GM19324 (cell line): Measurements from ENCODE around the gene RARA.

ENCODE experiments used
- ATAC-seq: cut with Tn5 transposase; IDR thresholded peaks from one replicate; pipeline ENCODE4 v1.9.1; 2021; ENCODE audit warnings: mild to moderate bottlenecking, moderate library complexity; ENCODE audit not compliant: unreplicated experiment, low FRiP score

RARA gene

DNA sequence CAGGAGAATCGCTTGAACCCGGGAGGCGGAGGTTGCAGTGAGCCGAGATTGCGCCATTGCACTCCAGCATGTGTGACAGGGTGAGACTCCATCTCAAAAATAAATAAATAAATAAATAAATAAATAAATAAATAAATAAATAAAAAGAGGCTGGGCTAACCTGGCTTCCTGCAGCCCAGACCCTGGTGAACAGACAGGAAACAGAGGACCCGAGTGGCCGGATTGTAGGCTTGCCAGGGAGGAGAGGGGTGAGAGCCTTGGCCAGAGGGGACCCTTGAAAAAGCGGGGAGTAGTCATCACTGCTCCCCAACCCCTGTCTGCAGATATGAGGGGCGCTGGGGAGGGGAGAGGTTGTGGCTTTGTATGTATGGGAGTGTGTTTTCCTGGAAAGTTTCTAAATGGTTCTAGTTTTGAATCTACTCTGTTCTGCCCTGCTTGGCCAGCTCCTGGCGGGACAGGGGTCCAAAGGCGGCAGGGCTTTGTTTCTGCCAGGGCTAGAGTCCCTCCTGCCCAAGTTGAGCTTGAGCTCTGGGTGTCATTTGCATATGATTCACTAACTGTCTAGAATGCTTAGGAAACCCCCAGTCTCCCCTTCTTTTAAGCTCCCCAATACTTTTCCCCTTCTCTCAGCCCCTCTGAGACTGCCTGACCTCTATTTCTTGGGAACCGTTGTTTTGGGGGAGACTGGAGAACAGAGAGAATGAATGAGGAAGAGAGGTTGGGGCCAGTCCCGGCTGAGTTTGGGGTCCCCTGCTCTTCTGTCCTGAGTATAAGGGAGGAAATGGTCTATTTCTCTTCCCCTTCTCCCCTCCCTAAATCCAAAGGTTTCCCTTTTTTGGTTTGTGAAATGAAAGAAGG lies 16.4 kb downstream of the RARA start:
- ATAC-seq = no peak

DNA sequence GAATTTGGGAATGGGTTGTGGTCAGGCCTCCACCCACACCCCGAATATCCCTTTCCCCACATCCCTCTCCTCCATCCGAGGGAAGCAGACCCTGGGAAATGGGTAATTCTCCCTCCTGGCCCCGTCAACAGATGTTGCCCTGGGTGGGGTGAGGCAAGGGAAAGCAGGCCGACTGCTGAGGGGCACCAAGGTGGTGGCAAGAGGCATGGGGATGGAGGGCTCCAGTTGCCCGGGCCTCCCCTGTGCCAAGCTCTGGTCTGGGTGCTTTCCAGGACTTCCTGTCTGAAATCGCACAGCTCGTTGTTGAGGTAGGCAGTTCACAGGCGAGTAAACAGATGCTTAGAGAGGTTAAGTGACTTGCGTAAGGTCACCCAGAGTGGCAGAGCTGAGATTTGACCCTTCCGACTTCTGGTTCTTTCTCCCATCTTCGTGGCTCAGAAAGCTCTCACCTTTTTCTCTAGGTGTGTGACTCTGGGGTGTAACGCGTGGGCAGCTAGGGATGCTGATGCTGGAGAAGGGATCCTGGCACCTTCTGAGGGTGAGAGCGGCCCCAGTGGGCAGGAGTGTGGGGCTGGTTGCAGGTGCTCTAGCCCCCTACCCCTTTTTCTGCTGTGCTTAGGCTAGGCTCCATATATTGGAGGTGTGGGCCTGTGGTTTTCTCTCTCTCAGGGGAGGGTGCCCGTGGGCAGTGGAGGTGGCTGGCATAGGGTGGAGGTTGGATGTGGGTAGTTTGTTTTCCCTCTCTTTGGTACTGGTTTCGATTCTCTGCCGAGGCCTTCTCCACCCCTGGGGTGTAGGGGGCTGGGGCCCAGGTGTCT lies 17.2 kb downstream of the RARA start:
- ATAC-seq = no peak

DNA sequence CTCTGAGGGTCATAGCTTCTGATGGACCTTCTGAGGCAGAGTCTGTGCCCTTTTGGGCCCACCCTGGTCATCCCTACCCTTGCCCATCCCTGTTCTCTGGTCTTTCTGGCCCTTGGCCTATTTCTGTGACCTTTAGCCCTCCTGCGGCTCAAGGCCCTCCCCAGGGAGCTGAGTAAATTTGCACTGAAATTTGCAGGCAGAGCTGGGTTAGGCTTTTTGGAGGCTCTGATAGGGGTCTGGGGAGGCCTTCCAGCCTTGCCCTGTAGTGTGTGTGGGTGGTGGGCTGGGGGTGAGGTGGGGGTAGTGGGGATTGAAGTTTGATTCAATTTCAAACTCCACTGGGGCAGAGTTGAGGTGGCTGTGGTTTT lies 17.8 kb downstream of the RARA start:
- no peak for ATAC-seq

DNA sequence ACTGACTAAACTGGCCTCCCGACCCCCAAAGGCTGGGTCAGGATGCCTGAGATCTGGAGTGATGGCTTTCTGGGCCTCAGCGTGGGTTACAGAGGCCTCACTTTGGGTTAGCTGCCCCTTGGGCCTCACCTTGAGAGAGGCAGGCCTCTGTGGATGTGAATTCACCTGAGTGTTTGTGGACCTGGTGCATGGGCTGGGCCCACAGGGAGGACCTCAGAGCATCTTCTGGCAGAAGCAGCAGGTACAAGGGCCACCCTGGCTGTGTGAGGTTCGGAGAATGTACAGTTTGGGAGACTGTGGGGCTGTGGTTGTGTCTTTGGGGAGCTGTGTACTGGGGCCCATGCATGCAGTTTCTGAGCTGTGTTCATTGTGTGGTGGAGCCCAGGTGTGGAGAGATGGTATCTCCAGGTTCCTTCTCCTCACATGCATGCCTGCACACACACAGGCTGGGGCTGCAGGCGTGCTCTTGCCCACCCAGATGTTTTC lies 18.3 kb downstream of the RARA start:
- ATAC-seq = no peak

DNA sequence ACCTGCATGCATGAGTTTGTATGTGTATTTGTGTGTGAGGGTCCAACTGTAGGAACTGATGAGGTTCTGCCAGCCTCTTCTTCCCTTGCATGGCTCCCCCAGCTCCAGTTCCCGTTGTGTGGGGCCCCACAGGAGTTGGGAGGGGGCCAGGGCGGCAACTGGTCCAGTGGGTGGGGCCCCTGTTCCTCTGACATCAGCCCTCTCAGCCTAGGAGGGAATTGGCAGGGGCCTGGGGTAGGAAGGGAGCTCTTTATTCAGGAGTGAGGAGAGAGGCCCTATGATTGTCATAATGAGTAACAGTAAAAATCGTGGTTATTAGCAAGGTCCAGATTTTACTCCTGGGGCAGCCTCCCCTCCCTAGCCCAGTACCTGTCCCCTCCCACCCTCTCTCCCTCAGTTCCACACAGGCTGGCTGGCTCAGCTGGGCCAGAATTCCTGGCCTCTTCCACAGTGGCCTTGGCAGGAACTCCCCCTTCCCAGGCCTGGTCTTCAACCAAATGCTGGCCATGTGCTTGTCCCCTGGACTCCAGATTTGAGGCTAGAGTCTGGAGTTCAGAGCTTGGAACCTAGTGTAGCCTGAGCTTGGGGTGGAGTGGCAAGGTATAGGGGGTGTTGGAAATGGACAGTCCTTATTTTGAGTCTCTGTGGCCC lies 18.9 kb downstream of the RARA start:
- ATAC-seq = no peak

DNA sequence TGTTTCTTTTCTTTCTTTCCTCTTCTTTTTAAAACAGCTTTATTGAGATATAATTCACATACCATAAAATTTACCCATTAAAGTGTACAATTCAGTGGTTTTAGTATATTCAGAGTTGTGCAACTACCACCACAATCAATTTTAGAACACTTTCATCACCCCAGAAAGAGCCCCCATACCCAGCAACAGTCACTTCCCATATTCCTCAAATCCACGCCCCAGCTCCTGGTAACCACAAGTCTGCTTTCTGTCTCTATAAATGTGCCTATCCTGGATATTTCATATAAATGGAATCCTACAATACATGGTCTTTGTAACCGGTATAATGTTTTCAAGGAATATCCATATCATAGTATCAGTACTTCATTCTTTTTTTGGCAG lies 19.4 kb downstream of the RARA start:
- ATAC-seq = no peak

DNA sequence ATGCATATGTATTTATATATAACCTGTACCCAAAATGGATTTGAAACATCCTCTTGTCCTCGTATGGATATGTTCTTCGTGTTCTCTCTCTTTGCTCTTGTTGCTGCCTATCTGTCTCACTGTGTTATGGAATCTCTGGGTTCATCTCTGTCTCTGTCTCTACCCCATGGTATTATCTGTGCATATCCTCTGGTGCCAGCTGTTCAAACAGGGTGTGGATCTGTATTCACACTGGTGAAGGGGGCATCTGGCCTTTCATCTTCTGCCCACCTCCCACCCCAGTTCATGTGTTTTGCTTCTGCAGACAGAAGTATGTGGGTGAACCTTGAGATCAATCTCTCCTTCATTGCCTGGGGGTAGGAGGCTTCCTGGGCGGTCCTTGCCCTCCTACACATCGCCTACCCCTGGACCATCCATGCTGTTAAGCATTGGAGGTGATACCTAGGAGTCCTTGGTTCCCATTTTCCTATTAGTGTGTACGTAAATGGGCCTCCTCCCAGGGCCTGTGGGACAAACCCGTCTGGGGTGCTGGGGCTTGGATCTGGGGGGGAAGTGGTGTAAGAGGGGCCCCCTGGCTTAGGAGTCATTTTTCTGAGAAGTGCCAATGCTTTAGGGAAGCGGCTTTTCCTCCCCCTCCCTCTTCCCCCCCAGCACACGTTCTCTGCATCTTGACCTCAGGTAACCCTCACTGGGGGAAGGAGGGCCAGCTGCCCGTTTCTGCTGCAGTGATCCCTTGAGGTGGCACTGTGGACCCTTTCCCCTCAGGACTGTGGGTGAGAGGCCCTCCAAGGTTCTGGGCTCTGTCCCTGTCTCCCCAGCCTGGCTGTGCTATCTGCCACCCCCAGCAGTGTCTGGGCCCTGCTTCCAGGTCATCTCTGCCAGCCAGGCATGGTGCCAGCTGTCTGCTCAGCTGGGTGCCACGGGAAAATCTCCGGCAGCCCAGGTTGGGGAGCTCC lies 21.1 kb downstream of the RARA start:
- ATAC-seq = no peak

DNA sequence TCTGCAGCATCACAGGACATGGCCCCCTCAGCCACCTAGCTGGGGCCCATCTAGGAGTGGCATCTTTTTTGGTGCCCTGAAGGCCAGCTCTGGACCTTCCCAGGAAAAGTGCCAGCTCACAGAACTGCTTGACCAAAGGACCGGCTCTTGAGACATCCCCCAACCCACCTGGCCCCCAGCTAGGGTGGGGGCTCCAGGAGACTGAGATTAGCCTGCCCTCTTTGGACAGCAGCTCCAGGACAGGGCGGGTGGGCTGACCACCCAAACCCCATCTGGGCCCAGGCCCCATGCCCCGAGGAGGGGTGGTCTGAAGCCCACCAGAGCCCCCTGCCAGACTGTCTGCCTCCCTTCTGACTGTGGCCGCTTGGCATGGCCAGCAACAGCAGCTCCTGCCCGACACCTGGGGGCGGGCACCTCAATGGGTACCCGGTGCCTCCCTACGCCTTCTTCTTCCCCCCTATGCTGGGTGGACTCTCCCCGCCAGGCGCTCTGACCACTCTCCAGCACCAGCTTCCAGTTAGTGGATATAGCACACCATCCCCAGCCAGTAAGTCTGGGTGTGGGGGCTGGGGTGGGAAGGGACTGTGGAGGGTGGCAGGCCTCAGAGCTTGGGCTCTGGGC lies 22.0 kb downstream of the RARA start:
- no peak for ATAC-seq

DNA sequence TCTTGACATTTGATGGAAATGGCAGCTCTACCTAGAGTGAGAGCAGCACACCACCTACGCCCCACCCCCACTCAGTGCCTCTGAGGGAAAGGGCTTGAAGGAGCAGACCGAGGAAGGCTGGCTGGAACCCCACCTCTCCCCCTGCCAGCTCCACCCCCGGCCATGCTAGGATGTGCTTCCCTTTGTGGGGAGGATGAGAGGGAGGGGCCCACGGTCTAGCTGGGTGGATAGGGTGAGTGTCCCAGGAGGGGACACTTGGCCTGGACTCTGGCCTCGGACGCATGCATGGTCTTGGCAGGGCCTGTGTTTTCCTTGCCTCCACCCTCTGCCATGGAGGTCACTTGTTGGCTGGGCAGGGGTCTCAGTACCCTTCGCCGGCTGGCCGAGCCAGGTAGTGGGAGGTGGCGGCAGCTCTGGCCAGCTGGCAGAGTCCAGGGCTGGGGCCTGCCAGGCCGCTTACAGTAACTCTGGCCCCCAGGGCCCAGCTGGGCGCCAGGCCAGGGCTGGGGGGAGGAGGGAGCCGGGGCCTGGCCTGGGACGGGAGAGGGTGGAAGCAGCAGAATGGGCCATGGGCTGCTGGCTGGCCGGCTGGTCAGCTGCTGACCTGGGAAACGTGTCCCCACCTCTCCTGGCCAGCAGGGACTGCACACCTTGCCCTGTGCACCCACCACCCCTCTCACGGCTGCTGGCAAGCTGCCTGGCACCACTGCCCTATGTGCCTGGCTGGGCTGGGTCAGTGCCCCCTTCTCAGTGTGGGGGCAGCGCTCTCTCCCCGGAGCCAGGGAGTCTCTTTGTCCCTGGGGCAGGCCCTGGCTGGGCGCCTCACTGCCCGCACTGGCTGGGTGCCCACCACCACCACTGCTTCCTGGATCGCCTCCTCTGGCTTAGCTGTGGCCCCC lies 23.0 kb downstream of the RARA start:
- no peak for ATAC-seq

DNA sequence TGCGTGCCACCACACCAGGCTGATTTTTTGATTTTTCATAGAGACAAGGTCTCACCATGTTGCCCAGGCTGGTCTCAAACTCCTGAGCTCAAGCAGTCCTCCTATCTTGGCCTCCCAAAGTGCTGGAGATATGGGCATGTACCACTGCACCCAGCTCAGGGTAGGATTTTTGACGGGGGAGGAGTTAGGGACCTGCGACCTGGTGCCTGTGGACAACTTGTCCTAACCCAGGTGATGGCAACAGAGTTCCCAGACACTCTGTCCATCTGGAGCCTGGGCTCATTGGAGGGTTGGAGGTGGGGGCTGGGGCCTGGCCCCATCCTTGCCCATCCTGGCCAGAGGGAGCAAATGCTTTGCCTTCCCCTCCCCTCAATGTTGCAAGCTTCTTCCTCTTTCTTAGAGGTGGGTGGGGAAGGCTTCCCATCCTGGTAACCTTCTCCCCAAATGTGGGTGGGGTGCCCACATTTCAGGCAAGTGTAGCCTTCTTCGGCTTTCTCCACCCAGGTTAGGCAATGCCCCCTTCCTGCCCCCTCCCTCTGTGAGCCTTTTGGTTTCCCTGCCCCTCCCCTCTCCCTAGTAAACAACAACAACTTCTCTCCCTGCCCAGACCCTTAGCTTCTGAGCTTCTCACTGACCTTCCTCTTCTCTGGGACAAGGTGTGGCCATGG lies 24.9 kb downstream of the RARA start:
- no peak for ATAC-seq

DNA sequence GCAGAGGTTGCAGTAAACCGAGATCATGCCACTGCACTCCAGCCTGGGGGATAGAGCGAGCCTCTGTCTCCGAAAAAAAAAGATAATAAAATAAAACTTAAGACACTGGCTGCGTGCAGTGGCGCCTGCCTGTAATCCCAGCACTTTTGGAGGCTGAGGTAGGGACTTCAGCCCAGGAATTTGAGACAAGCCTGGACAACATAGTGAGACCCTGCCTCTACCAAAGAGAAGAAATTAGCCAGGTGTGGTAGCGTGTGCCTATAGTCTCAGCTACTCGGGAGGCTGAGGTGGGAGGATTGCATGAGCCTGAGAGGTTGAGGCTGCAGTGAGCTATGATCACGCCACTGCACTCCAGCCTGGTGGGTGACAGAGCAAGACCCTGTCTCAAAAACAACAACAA lies 26.6 kb downstream of the RARA start:
- ATAC-seq = no peak

DNA sequence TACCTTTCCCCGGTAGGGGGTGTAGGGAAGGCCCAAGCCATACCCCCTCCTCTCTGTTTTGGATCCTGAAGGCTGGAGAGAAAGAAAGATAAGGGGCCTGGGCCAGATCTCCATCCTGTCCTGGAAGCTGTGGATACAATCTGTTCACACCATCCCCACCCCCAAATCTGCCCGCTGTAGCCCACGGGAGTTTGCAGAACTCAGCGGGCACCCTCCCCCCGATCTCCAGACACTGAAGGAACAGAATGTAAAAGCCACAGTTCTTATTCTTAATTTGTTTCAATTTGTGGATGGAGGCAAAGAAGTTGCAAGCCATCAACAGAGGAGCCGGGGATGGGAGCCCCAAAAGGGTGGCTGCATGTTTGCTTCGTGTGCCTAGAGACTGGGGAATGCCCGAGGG lies 28.4 kb downstream of the RARA start:
- ATAC-seq = no peak

DNA sequence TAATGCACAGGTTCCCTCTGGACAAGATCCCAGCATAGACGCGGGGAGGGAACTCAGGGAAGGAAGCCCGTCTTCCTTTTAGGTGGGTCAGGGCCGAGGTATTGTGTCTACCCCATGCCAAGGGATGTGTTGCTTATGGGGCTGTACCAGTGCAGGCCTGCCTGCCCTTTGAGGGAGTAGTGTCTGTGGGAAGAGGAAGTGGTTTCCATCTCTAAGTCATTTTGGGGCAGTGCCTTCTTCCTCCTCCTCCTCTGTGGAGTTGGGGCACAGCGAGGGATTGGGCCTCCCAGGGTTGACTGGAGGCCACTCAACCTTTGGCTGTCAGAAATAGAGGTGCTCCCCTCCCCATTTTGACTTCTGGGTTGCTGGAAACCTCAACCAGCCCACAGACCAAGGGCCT lies 29.1 kb downstream of the RARA start:
- no peak for ATAC-seq

DNA sequence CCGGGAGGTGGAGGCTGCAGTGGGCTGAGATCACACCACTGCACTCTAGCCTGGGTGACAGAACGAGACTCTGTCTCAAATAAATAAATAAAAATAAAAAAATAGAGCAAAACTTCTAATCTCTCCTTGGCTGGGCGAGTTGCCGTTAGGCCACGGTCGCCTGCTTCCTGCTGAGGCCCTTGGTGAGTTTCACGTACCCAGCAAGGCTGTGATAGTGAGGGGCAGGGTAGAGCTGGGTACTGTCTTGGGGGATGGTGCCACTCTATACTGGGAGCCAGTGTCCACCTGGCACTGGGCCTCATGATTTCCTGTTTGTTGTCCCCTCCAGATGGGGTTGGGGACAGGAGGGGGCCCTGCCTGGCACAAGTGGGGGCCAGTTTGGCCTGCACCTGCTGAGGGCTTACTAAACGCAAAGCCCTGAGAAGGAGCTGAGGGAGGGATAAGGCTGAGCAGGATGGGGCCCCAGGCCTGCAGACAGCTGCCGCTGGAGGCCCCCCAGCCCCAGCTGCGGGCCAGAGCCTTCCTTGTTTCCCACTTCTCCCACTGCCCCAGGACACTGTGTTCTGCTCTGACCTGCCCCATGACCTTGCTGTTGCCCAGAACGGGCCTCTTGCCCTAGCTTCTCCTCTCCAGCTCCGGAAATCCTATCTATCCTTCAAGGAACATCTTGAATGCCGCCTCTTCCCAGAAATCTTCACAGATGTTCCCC lies 30.1 kb downstream of the RARA start:
- no peak for ATAC-seq

DNA sequence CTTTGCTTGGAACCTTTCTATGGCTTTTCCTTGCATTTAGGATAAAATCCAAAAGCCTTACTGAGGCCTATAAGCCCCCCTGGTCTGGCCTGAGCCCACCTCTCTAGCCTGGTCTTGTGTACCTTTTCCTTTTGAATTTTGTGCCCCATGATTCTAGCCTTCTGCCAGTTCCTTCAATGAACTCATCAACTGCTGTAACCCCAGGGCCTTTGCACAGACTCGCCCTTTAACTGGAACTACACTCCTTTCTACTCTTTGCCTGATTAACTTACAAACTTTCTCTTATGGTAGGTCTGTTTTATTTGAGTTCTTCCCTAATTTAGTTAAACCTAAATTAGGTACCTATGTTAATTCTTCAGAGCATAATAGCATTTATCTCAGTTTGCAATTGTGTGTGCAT lies 31.3 kb downstream of the RARA start:
- no peak for ATAC-seq

DNA sequence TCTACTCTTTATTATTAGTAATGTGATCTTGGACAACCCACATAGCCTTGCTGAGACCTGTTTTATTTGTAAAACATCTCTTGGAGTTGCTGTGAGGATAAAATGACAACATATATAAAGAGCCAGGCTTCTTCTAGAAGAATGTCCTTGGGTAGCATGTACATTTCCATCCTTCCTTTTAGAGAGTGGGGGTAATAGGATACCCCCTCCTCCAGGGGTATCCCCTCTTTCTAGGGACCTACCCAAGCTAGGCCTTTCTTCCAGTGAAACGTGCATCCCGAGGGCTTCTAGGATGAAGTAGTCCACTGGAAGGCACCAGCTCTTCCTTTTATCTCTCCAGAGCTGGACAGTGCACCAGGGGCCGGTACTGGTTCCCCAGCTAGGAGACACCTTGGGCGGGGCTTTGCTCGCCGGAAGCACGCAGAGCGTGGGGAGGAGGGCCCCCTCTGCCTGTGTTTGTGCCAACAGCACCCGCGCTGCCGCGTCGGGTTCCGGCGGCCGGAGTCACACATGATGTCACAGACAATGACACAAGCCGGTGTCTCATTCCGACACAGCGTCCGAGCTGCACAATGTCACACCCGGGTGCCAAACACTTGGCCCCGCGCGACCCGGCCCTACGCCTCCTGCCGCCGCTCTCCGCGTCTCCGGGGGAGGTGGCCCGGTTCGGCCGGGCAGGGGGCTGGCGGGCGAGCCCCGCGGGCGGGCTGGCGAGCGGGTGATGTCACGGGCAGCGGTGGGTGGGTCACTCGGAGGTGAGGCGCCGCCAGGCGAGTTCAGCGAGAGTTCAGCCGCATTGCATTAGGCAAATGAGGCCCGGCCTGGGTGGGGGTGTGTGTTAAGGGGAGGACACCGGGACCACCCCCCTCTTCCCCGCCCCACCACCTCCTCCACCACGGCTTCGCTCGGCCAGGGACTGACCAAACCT lies 32.2 kb downstream of the RARA start:
- ATAC-seq = peak; percentile 55
